ENCODE data around the gene SF1. TPM values are rescaled to one million over a fixed set of nuclear protein-coding genes. Genes with fewer than 3 reads are reported as not detected.
A peak's percentile ranks its signal among the peaks of the same experiment; 100 is the strongest.

SF1 gene
- total RNA-seq, 3 donors from 2014 or later (not counting 1 experiment from before 2014, with no cell fraction given) = 841 to 864 (median 845) TPM

GRCh38 chr11:64800303-64801157, 22.2 kb upstream of the SF1 start:
- no peaks in the 10 kb centered on the region for H3K9me3 Mint-ChIP-seq
- no peaks in the 10 kb centered on the region for H3K36me3 Mint-ChIP-seq
- peaks cover 10 to 14% of the 10 kb centered on the region in 2 donors for H3K4me1 Mint-ChIP-seq
- peak overlapping the region; percentile 46 to 76 for H3K27ac Mint-ChIP-seq
- peak overlapping the region; percentile 43 for H3K4me3 Mint-ChIP-seq
- intact Hi-C loops (cut with micrococcal nuclease) = no loop called here
- H3K27me3 Mint-ChIP-seq (ENCODE audit: low read depth in 2 of 2) = no peaks in the 10 kb centered on the region
- H3K4me3 ChIP-seq (ENCODE audit: low read length) = no peak overlapping the region
- DNase-seq (no peak), ATAC-seq (no peak)
- no peak for TF ChIP-seq CTCF (IDR thresholded peaks at IDR 0.05)
- H3K27me3 ChIP-seq (ENCODE audit: control insufficient read depth, insufficient read depth, low read length) = no peaks in the 10 kb centered on the region
- WGBS (ENCODE audit: insufficient coverage) = 82% methylated on average over 26 of the region's 26 CpGs
- H3K4me1 ChIP-seq (ENCODE audit: control insufficient read depth, insufficient read depth, low read length) = peaks cover 42% of the 10 kb centered on the region
- H3K9me3 ChIP-seq (ENCODE audit: control insufficient read depth, insufficient read depth, low read length) = no peaks in the 10 kb centered on the region
- peak overlapping the region; percentile 25 for H3K27ac ChIP-seq (ENCODE audit: low read length)
- H3K36me3 ChIP-seq (ENCODE audit: control insufficient read depth, insufficient read depth, low read length) = peaks cover 25% of the 10 kb centered on the region

DNA sequence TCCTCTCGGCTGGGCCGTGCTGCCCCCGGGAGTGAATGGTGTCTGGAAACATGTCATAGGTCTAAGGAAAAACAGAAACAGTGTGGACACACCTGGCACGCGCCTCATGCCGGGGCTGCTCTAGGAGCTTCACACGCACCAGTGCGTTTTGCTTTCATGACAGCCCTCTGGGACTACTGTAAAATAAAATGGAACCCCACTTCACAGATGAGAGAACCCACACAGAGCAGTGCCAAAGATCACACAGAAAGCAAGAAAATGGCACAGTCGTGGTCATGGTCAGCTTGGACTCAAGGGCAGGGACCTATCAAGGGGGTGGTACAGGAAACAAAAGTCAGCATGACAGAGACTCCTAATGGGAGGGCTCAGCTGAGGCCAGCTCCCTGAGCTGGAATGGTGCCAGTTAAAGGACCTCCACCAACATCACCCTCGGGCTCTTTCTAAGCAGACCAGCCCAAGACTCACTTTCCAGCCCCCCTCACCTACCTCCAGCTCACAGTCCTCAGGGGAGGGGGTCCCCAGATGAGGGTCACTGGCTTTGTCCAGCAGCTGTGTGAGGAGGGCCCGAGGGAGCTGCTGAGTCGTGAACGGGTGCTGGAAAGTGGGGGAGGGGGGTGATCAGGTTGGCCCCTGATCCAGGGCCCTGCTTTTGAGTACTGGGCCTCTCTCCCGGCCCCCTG, 21.4 kb upstream of the SF1 start:
- Histone ChIP-seq H3K27me3 (ENCODE audit: control insufficient read depth, insufficient read depth, low read length) (no peaks in the 10 kb centered on the region), H3K4me1 (ENCODE audit: control insufficient read depth, insufficient read depth, low read length) (peaks cover 42% of the 10 kb centered on the region), H3K36me3 (ENCODE audit: control insufficient read depth, insufficient read depth, low read length) (peaks cover 22% of the 10 kb centered on the region), H3K4me3 (ENCODE audit: low read length) (no peak overlapping the region), H3K9me3 (ENCODE audit: control insufficient read depth, insufficient read depth, low read length) (no peaks in the 10 kb centered on the region), H3K27ac (ENCODE audit: low read length) (no peak overlapping the region)
- H3K27ac Mint-ChIP-seq = peak overlapping the region in 1 of 2 donors; percentile 32
- WGBS (ENCODE audit: insufficient coverage) = 70% methylated on average over 14 of the region's 14 CpGs
- DNase-seq (no peak), ATAC-seq (no peak)
- peaks cover 10 to 14% of the 10 kb centered on the region in 2 donors for H3K4me1 Mint-ChIP-seq
- H3K9me3 Mint-ChIP-seq = no peaks in the 10 kb centered on the region
- no peaks in the 10 kb centered on the region for H3K27me3 Mint-ChIP-seq (ENCODE audit: low read depth in 2 of 2)
- intact Hi-C loops (cut with micrococcal nuclease) = no loop called here
- H3K36me3 Mint-ChIP-seq = no peaks in the 10 kb centered on the region
- no peak for TF ChIP-seq CTCF (IDR thresholded peaks at IDR 0.05)
- H3K4me3 Mint-ChIP-seq = no peak overlapping the region

DNA sequence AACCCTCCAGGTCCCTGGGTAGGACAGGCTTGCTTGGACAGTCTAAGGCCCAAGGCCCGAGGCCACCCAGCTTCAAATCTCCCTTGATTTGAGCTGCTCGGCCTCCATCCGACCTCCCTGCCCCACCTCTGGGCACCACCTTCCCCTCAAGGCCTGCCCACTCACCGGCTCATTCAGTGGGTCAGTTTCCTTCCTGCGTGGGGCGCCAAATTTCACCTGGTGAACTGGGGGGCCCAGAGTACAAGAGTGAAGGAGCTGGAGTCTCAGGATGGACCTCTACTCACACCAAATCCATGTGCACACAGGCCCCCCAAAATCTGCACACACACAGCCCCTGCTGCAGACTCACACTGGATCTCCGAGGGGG, 20.9 kb upstream of the SF1 start:
- peaks cover 13 to 14% of the 10 kb centered on the region in 2 donors for H3K4me1 Mint-ChIP-seq
- TF ChIP-seq CTCF (IDR thresholded peaks at IDR 0.05) = no peak
- Histone ChIP-seq H3K27ac (ENCODE audit: low read length) (no peak overlapping the region), H3K27me3 (ENCODE audit: control insufficient read depth, insufficient read depth, low read length) (no peaks in the 10 kb centered on the region), H3K36me3 (ENCODE audit: control insufficient read depth, insufficient read depth, low read length) (peaks cover 22% of the 10 kb centered on the region), H3K9me3 (ENCODE audit: control insufficient read depth, insufficient read depth, low read length) (no peaks in the 10 kb centered on the region), H3K4me1 (ENCODE audit: control insufficient read depth, insufficient read depth, low read length) (peaks cover 40% of the 10 kb centered on the region), H3K4me3 (ENCODE audit: low read length) (no peak overlapping the region)
- WGBS (ENCODE audit: insufficient coverage) = 79% methylated on average over 7 of the region's 7 CpGs
- intact Hi-C loops (cut with micrococcal nuclease) = no loop called here
- H3K4me3 Mint-ChIP-seq = no peak overlapping the region
- no peaks in the 10 kb centered on the region for H3K36me3 Mint-ChIP-seq
- DNase-seq (no peak), ATAC-seq (no peak)
- H3K9me3 Mint-ChIP-seq = no peaks in the 10 kb centered on the region
- peak overlapping the region in 1 of 2 donors; percentile 32 for H3K27ac Mint-ChIP-seq
- H3K27me3 Mint-ChIP-seq (ENCODE audit: low read depth in 2 of 2) = no peaks in the 10 kb centered on the region
